Adrenal gland (tissue), 12 donors: ENCODE data around the gene TRIP12. TPM values are rescaled to one million over a fixed set of nuclear protein-coding genes. Genes with fewer than 3 reads are reported as not detected.

Experiments
- DNase-seq, 7 donors: peaks; one replicate each; pipeline ENCODE4 v3.0.0-alpha.2; 2019 to 2020
- H3K27ac ChIP-seq, 5 donors: fragments of 200-600 bp; sonication (generic) in 4 of 5; 1 replicate in 3 of 5; 2 replicates in 2 of 5; pipeline versions ENCODE4 v1.5.1 to v1.8.0; 2016 to 2020; ENCODE audit warnings: mild to moderate bottlenecking in 1 of 5
- H3K27me3 ChIP-seq: fragments of 200-600 bp; 2 replicates; pipeline ENCODE4 v1.8.0; 2021
- H3K36me3 ChIP-seq, 2 donors: fragments of 200-600 bp; replicated peaks in 1 of 2; 1 replicate in 1 of 2; 2 replicates in 1 of 2; pipeline versions ENCODE4 v1.5.1 to v1.8.0; 2018 to 2022
- H3K4me1 ChIP-seq, 2 donors: fragments of 200-600 bp; replicated peaks in 1 of 2; 1 replicate in 1 of 2; 2 replicates in 1 of 2; pipeline versions ENCODE4 v1.5.1 to v1.8.0; 2018 to 2021
- H3K4me3 ChIP-seq, 4 donors: fragments of 200-600 bp; sonication (generic) in 3 of 4; one replicate each; pipeline ENCODE4 v1.5.1; 2016 to 2018
- H3K9me3 ChIP-seq, 3 donors: fragments of 200-600 bp; sonication (generic) in 1 of 3; replicated peaks in 1 of 3; 1 replicate in 2 of 3; 2 replicates in 1 of 3; pipeline versions ENCODE4 v1.5.1 to v1.8.0; 2016 to 2021
- POLR2A ChIP-seq, 2 donors: fragments of 450-650 bp; IDR thresholded peaks; one replicate each; pipeline ENCODE4 v1.6.1; 2017; ENCODE audit warnings: antibody characterized with exemption in 2 of 2, mild to moderate bottlenecking in 2 of 2, moderate library complexity in 1 of 2
- WGBS, 4 donors: extraction: QIAGEN DNeasy Blood & Tissue Kit in 2 of 4; methylation state at CpG; one replicate each; pipeline versions ENCODE4 v1.1.5 to v1.1.7; 2013 to 2017; 5-methylcytosine and 5-hydroxymethylcytosine counted together
- intact Hi-C, 2 donors: fragments of 100-400 bp; cut with DNase I; formaldehyde crosslinking; loops; one replicate each; pipeline versions ENCODE4 v1.14.1 to v1.15.0; 2022 to 2023
- polyA plus RNA-seq, 3 donors: library from polyadenylated mRNA; stranded (reverse); fragments of 200-250 nt in 2 of 3; fragments of 350-450 nt in 1 of 3; fragmentation: Illumina TruSeq in 1 of 3; extraction: RNeasy Lipid Tissue Mini Kit (QIAGEN cat#74804) in 1 of 3; gene quantifications; one replicate each; pipeline ENCODE4 v1.2.3, GENCODE V29; 2013 to 2014
- total RNA-seq, 9 donors: library from RNA; depleted of rRNA in 4 of 9; stranded (reverse); fragments of >200 nt in 4 of 9; fragments of 120-200 nt in 1 of 9; fragmentation: NEBNext Ultra II Directional in 1 of 9; extraction: Animal tissue kit (Norgen Biotek cat#: 25700) in 1 of 9; gene quantifications; one replicate each; pipeline versions ENCODE4 v1.1.0 to v1.2.4, GENCODE V29; 2013 to 2023
- TF ChIP-seq, protein P1 (sequence below), 6 experiments: fragments of 450-650 bp in 4 of 6; fragments of 200-600 bp in 2 of 6; sonication (generic) in 1 of 6; IDR thresholded peaks; 1 replicate in 5 of 6; 2 replicates in 1 of 6; pipeline versions ENCODE4 v1.5.1 to v1.8.0; 2016 to 2021; ENCODE audit warnings: antibody characterized with exemption in 6 of 6, mild to moderate bottlenecking in 2 of 6, moderate library complexity in 1 of 6
- donor health status: healthy with polysubstance abuse.
- donor health status: Bipolar disorder and iron deficiency.
- donor health status: DM: yes; HTN: yes; CAD: no.
- donor health status: DM: no; HTN: no; CAD: no.
- donor health status: DM: no; HTN: no; CAD: no.
- donor health status: DM: yes; HTN: yes; CAD: no.

The TRIP12 gene
- total and polyA plus RNA-seq, 12 donors = 15.5 to 242 (median 146) TPM

DNA sequence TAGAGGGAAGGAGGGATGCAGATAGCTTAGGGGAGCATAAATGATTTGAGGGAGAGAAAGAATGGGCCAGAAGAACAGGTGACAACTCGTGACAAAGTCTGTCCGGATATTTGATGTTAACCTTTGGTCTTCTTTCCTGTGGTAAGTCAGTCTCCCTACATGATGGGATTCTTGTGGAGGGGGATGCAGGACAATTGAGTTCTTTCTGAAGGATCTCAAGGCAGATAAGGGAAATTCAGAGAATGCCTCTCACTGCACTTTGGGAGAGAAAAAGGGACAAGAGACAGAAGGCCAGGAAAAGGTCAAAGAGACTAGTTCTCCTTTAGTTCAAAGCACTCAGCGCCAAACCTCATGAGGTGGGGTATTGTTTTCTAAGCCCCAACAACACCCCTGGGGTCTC lies 34.7 kb upstream of the TRIP12 start:
- Histone ChIP-seq H3K36me3 (no peaks in the 10 kb centered on the region), H3K9me3 (no peaks in the 10 kb centered on the region), H3K27ac (no peak overlapping the region), H3K4me3 (no peak overlapping the region), H3K27me3 (no peaks in the 10 kb centered on the region), H3K4me1 (peaks cover 0 to 6% of the 10 kb centered on the region in 2 donors)
- 78 to 92% (median 88%) methylated on average over 3 of the region's 3 CpGs for WGBS, 4 donors
- TF ChIP-seq, protein P1, sequence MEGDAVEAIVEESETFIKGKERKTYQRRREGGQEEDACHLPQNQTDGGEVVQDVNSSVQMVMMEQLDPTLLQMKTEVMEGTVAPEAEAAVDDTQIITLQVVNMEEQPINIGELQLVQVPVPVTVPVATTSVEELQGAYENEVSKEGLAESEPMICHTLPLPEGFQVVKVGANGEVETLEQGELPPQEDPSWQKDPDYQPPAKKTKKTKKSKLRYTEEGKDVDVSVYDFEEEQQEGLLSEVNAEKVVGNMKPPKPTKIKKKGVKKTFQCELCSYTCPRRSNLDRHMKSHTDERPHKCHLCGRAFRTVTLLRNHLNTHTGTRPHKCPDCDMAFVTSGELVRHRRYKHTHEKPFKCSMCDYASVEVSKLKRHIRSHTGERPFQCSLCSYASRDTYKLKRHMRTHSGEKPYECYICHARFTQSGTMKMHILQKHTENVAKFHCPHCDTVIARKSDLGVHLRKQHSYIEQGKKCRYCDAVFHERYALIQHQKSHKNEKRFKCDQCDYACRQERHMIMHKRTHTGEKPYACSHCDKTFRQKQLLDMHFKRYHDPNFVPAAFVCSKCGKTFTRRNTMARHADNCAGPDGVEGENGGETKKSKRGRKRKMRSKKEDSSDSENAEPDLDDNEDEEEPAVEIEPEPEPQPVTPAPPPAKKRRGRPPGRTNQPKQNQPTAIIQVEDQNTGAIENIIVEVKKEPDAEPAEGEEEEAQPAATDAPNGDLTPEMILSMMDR (IDR thresholded peaks at IDR 0.05) = no peak
- TF ChIP-seq POLR2A (IDR thresholded peaks at IDR 0.05) = no peak
- intact Hi-C loops = no loop called here
- no peak for DNase-seq

DNA sequence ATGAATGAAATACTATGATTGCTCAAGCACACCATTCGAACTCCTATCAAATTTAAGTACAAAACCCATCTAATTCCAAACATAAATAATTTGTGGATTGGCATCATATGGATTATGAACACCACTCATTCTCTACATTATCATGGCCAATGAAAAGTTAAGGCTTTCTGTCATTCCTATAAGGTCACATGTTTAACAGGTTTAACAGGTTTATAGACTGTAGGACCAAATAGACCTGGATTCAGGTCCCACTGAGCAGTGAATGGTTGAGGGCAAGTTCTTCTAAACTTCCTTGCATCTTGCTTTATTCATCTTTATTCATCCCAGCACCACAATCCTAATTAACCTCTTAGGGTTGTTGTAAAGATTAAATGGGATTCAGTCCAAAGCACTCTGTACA lies 33.9 kb upstream of the TRIP12 start:
- intact Hi-C loops = no loop called here
- no peak for DNase-seq
- Histone ChIP-seq H3K27me3 (no peaks in the 10 kb centered on the region), H3K4me1 (peaks cover 0 to 6% of the 10 kb centered on the region in 2 donors), H3K36me3 (no peaks in the 10 kb centered on the region), H3K9me3 (no peaks in the 10 kb centered on the region), H3K27ac (no peak overlapping the region), H3K4me3 (no peak overlapping the region)
- no peak for TF ChIP-seq POLR2A (IDR thresholded peaks at IDR 0.05)
- TF ChIP-seq, protein P1 (IDR thresholded peaks at IDR 0.05) = no peak
- WGBS, 4 donors = 86 to 92% (median 91%) methylated on average over 1 of the region's 1 CpG

DNA sequence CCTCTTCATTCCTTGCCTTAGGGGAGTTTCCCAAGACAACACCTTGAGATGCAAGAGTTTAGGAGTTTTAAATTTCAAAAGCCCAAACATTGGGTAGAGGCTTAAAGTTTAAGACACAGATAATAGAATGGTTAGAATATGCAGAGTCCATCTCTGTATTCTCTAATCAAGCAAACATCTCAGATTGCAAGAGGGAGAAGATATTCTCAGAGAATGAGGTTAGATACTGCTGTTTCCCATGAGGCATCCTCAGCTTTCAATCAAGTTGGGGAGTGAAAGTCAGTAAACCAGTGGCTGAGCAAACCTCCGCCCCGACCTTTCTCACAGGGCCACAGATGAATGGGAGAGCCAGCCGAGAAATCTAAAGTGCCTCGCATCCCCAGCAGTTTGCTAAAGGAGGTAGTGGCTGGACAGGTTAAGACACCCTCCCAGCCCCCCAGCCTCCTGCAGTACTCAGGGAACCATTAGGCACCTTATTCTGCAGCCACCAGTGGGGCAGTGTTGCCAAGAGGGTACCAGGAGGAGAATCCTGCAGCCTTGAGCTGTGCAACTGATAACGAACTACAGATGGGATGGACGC lies 30.5 kb upstream of the TRIP12 start:
- Histone ChIP-seq H3K27me3 (no peaks in the 10 kb centered on the region), H3K9me3 (no peaks in the 10 kb centered on the region), H3K36me3 (no peaks in the 10 kb centered on the region), H3K4me3 (no peak overlapping the region), H3K27ac (no peak overlapping the region), H3K4me1 (no peaks in the 10 kb centered on the region)
- WGBS, 4 donors = 87 to 100% (median 91%) methylated on average over 2 to 6 of the region's 6 CpGs
- no peak for DNase-seq
- TF ChIP-seq, protein P1 (IDR thresholded peaks at IDR 0.05) = no peak
- intact Hi-C loops = no loop called here

DNA sequence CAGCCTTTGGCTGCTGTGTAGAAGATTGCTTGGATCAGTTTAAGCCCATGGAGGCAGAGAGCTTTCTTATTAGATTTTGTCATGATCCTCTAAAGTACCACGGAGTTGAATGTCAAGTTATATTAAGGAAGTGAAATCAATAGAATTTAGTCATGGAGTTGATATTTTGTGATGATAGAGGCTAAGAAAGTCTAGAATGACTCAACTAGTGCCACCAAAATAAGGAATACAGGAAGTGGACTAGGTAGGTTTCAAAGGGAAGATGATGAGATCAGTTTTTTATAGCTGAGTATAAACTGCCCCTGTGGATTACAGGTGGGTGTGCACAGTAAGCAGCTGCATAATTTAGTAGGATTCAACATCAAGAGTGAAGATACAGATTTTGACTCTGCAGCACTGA lies 25.7 kb upstream of the TRIP12 start:
- Histone ChIP-seq H3K27ac (no peak overlapping the region), H3K4me1 (no peaks in the 10 kb centered on the region), H3K36me3 (no peaks in the 10 kb centered on the region), H3K9me3 (no peaks in the 10 kb centered on the region), H3K27me3 (no peaks in the 10 kb centered on the region), H3K4me3 (no peak overlapping the region)
- WGBS, 4 donors = 64 to 89% (median 74%) methylated on average over 1 of the region's 1 CpG
- no peak for TF ChIP-seq POLR2A (IDR thresholded peaks at IDR 0.05)
- TF ChIP-seq, protein P1 (IDR thresholded peaks at IDR 0.05) = no peak
- DNase-seq = no peak
- intact Hi-C loops = no loop called here
